A549 (cell line): ENCODE data around the gene TSSC4. TPM values are rescaled to one million over a fixed set of nuclear protein-coding genes. Genes with fewer than 3 reads are reported as not detected.
A peak's percentile ranks its signal among the peaks of the same experiment; 100 is the strongest.

ENCODE experiments used
- ATAC-seq, 2 experiments: fragments of 200-7000 bp in 1 of 2; fragments of >200 bp in 1 of 2; cut with Nextera tagmentation in 1 of 2; cut with Tn5 transposase in 1 of 2; 3 replicates each; pipeline versions ENCODE4 v1.8.0 to v1.9.1; 2018 to 2020; ENCODE audit warnings: mild to moderate bottlenecking in 1 of 2, moderate library complexity in 1 of 2
- CTCF ChIA-PET: fragments of 300-600 bp; sonication (Branson Sonifier 250); formaldehyde crosslinking; extraction: SDS; loops from one replicate; lab custom pipeline; 2021; ENCODE audit warnings: antibody characterized with exemption, inconsistent platforms; lab: Yijun Ruan, JAX
- POLR2A ChIA-PET: fragments of 350-600 bp; formaldehyde crosslinking; extraction: SDS; loops from one replicate; lab custom pipeline; 2021; ENCODE audit warnings: antibody characterized with exemption, inconsistent platforms; lab: Yijun Ruan, JAX
- DNase-seq, 2 experiments: peaks; one replicate each; pipeline versions ENCODE4 v3.0.0 to v3.0.0-alpha.2; 2011 to 2016; ENCODE audit warnings: low read depth in 1 of 2, low spot score in 1 of 2
- FAIRE-seq: peaks from 2 replicates; lab custom pipeline; 2011; peaks lifted over from hg19 to GRCh38; lab: Jason Lieb, UNC
- H3K27ac ChIP-seq, 2 experiments: fragments of >200 bp; sonication (Bioruptor Twin); formaldehyde crosslinking; 3 replicates each; pipeline ENCODE4 v1.5.1; 2016 to 2017
- H3K4me1 ChIP-seq: fragments of >200 bp; sonication (Bioruptor Twin); formaldehyde crosslinking; 3 replicates; pipeline ENCODE4 v1.6.1; 2016
- H3K4me2 ChIP-seq: fragments of >200 bp; sonication (Bioruptor Twin); formaldehyde crosslinking; 3 replicates; pipeline ENCODE4 v1.6.1; 2016
- H3K4me3 ChIP-seq: fragments of >200 bp; sonication (Bioruptor Twin); formaldehyde crosslinking; 3 replicates; pipeline ENCODE4 v1.5.1; 2016
- H3K9me3 ChIP-seq: fragments of >200 bp; sonication (Bioruptor Twin); formaldehyde crosslinking; 3 replicates; pipeline ENCODE4 v1.6.1; 2016
- BCL3 ChIP-seq: fragments of >200 bp; sonication (Bioruptor Twin); formaldehyde crosslinking; IDR thresholded peaks from 3 replicates; pipeline ENCODE4 v1.6.1; 2016
- CBX8 ChIP-seq: fragments of 200-600 bp; sonication (generic); IDR thresholded peaks from 2 replicates; pipeline ENCODE4 v1.6.1; 2016
- CHD2 ChIP-seq: fragments of 150-350 bp; IDR thresholded peaks from 2 replicates; pipeline ENCODE4 v1.6.1; 2014; ENCODE audit warnings: low read length; ENCODE audit not compliant: partially characterized antibody
- CTCF ChIP-seq: fragments of >200 bp; sonication (Bioruptor Twin); formaldehyde crosslinking; IDR thresholded peaks from 3 replicates; pipeline ENCODE4 v1.5.1; 2016
- E2F6 ChIP-seq: IDR thresholded peaks from 2 replicates; pipeline ENCODE4 v1.6.1; 2012; ENCODE audit warnings: low read depth, borderline replicate concordance
- EHMT2 ChIP-seq: fragments of 200-600 bp; sonication (generic); IDR thresholded peaks from 2 replicates; pipeline ENCODE4 v1.6.1; 2016; ENCODE audit warnings: antibody characterized with exemption, low read depth, mild to moderate bottlenecking, moderate library complexity
- FOSB ChIP-seq: fragments of 250-450 bp; sonication (Bioruptor Pico); IDR thresholded peaks from 2 replicates; pipeline ENCODE4 v1.5.0; 2020; ENCODE audit warnings: mild to moderate bottlenecking, moderate library complexity
- FOXS1 ChIP-seq: fragments of 250-450 bp; sonication (Bioruptor Pico); IDR thresholded peaks from 2 replicates; pipeline ENCODE4 v1.5.0; 2020; ENCODE audit warnings: mild to moderate bottlenecking, moderate library complexity
- JUNB ChIP-seq: fragments of >200 bp; sonication (Bioruptor Twin); formaldehyde crosslinking; IDR thresholded peaks from 2 replicates; pipeline ENCODE4 v1.6.1; 2016
- KDM1A ChIP-seq: fragments of 200-600 bp; sonication (generic); IDR thresholded peaks from 2 replicates; pipeline ENCODE4 v1.6.1; 2016; ENCODE audit warnings: low read depth, mild to moderate bottlenecking
- MAFK ChIP-seq: fragments of 450-650 bp; IDR thresholded peaks from 2 replicates; pipeline ENCODE4 v1.6.1; 2014; ENCODE audit not compliant: partially characterized antibody
- MAX ChIP-seq: IDR thresholded peaks from 2 replicates; pipeline ENCODE4 v1.6.1; 2012
- POLR2AphosphoS2 ChIP-seq: conservative IDR thresholded peaks from 2 replicates; pipeline ENCODE4 v1.6.1; 2012; ENCODE audit warnings: low read length, improper control_type of control experiment, inconsistent platforms
- RAD21 ChIP-seq, 2 experiments: fragments of >200 bp in 1 of 2; sonication (Bioruptor Twin) in 1 of 2; formaldehyde crosslinking in 1 of 2; IDR thresholded peaks in 1 of 2; conservative IDR thresholded peaks in 1 of 2; 2 replicates in 1 of 2; 3 replicates in 1 of 2; pipeline ENCODE4 v1.6.1; 2012 to 2018; ENCODE audit warnings: inconsistent platforms in 1 of 2
- SMC3 ChIP-seq: fragments of >200 bp; sonication (Bioruptor Twin); formaldehyde crosslinking; IDR thresholded peaks from 3 replicates; pipeline ENCODE4 v1.6.1; 2018; ENCODE audit warnings: inconsistent platforms
- TFCP2L1 ChIP-seq: fragments of 250-450 bp; sonication (Bioruptor Pico); IDR thresholded peaks from 2 replicates; pipeline ENCODE4 v1.5.0; 2021; ENCODE audit warnings: mild to moderate bottlenecking
- TP53 ChIP-seq: fragments of 250-450 bp; sonication (Bioruptor Pico); IDR thresholded peaks from 2 replicates; pipeline ENCODE4 v1.5.0; 2021; ENCODE audit warnings: mild to moderate bottlenecking, moderate library complexity
- ZFP36 ChIP-seq: fragments of 450-650 bp; IDR thresholded peaks from 2 replicates; pipeline ENCODE4 v1.6.1; 2014; ENCODE audit warnings: borderline replicate concordance; ENCODE audit not compliant: partially characterized antibody
- WGBS: methylation state at CpG from one replicate; pipeline ENCODE4 v1.1.6; 2017; ENCODE audit errors: missing lambda C conversion rate; 5-methylcytosine and 5-hydroxymethylcytosine counted together
- polyA plus RNA-seq, 4 experiments: library from polyadenylated mRNA; depleted of rRNA in 3 of 4; stranded (reverse); fragments of >200 nt; fragmentation: RNase III in 1 of 4; extraction: RNeasy Plus Mini Kit Qiagen cat#74134 plus additional on column Dnase treatment in 1 of 4; gene quantifications; 2 replicates in 3 of 4; 3 replicates in 1 of 4; pipeline ENCODE4 v1.2.3, GENCODE V29; 2011 to 2017

The TSSC4 gene
- polyA plus RNA-seq, 2 of the 4 experiments (the other 2 are of a cell fraction), result 21.8 to 45.5 TPM

- TF ChIP-seq JUNB, result no peak
- TF ChIP-seq SMC3, result peak; percentile 84
These were observed 19.3 kb downstream of the TSSC4 start (continued) for GRCh38 chr11:2419638-2420501.

GRCh38 chr11:2420502-2421225 lies 20.1 kb downstream of the TSSC4 start:
- CTCF ChIA-PET, result interaction anchor here (0.6 to 31.0 kb wide), 76 partner anchors 11 to 738 kb away, joined by 3 to 903 read pairs (median 4); partner anchors contain the start of genes C11orf21, CD81, TH and TSPAN32
- H3K9me3 ChIP-seq, result no peaks in the 10 kb centered on the region
- H3K4me1 ChIP-seq, result no peaks in the 10 kb centered on the region
- peak; percentile 69 to 91 for DNase-seq
- TF ChIP-seq MAFK (no peak), CTCF (peak; percentile 84), E2F6 (no peak), CHD2 (no peak), CBX8 (no peak), ZFP36 (no peak), TFCP2L1 (CRISPR knock-in tag) (no peak), BCL3 (no peak), TP53 (CRISPR knock-in tag) (no peak), FOXS1 (CRISPR knock-in tag) (no peak), SMC3 (peak; percentile 88), EHMT2 (no peak), KDM1A (no peak), MAX (no peak), RAD21 (conservative IDR thresholded peaks at IDR 0.05 in 1 of 2, IDR thresholded peaks at IDR 0.05 in 1 of 2) (peak; percentile 92), POLR2AphosphoS2 (no peak), FOSB (no peak)
- H3K27ac ChIP-seq, result peak overlapping the region in 1 of 2 experiments; percentile 62; a peak in 3 of 6 replicates
- H3K4me2 ChIP-seq, result peak overlapping the region; percentile 45
- ATAC-seq, result peak; percentile 90 to 97
- WGBS, result 2% methylated on average over 14 of the region's 44 CpGs
- FAIRE-seq, result no peak
- POLR2A ChIA-PET, result no interaction called here
- no peak overlapping the region for H3K4me3 ChIP-seq
